Ishikawa (cell line): ENCODE results near the gene BIRC5.

Experiments used
- CEBPB ChIP-seq: IDR thresholded peaks from 2 replicates; pipeline ENCODE4 v1.6.1; 2012
- CREB1 ChIP-seq: IDR thresholded peaks from 2 replicates; pipeline ENCODE4 v1.6.1; 2012; ENCODE audit warnings: low read depth
- EGR1 ChIP-seq: IDR thresholded peaks from 2 replicates; pipeline ENCODE4 v1.6.1; 2012
- EP300 ChIP-seq: IDR thresholded peaks from 2 replicates; pipeline ENCODE4 v1.6.1; 2012; ENCODE audit warnings: borderline replicate concordance
- FOXM1 ChIP-seq: IDR thresholded peaks from 2 replicates; pipeline ENCODE4 v1.6.1; 2012; ENCODE audit warnings: low read depth, borderline replicate concordance
- NFIC ChIP-seq: IDR thresholded peaks from 2 replicates; pipeline ENCODE4 v1.6.1; 2012
- RAD21 ChIP-seq: IDR thresholded peaks from 2 replicates; pipeline ENCODE4 v1.6.1; 2012; ENCODE audit warnings: low read depth
- TAF1 ChIP-seq: IDR thresholded peaks from 2 replicates; pipeline ENCODE4 v1.6.1; 2012; ENCODE audit warnings: low read depth, mild to moderate bottlenecking
- TCF12 ChIP-seq: IDR thresholded peaks from 2 replicates; pipeline ENCODE4 v1.6.1; 2012; ENCODE audit warnings: low read depth
- TEAD4 ChIP-seq: IDR thresholded peaks from 2 replicates; pipeline ENCODE4 v1.6.1; 2012
- YY1 ChIP-seq: IDR thresholded peaks from 2 replicates; pipeline ENCODE4 v1.6.1; 2012; ENCODE audit warnings: low read depth
- ZBTB7A ChIP-seq: IDR thresholded peaks from 2 replicates; pipeline ENCODE4 v1.6.1; 2012; ENCODE audit warnings: low read depth
- TF ChIP-seq, protein P1 (sequence below): IDR thresholded peaks from 2 replicates; pipeline ENCODE4 v1.6.1; 2012
- TF ChIP-seq, protein P2 (sequence below): IDR thresholded peaks from 2 replicates; pipeline ENCODE4 v1.6.1; 2012; ENCODE audit warnings: low read depth, mild to moderate bottlenecking
- TF ChIP-seq, protein P3 (sequence below): IDR thresholded peaks from 2 replicates; pipeline ENCODE4 v1.6.1; 2012

Gene BIRC5

DNA sequence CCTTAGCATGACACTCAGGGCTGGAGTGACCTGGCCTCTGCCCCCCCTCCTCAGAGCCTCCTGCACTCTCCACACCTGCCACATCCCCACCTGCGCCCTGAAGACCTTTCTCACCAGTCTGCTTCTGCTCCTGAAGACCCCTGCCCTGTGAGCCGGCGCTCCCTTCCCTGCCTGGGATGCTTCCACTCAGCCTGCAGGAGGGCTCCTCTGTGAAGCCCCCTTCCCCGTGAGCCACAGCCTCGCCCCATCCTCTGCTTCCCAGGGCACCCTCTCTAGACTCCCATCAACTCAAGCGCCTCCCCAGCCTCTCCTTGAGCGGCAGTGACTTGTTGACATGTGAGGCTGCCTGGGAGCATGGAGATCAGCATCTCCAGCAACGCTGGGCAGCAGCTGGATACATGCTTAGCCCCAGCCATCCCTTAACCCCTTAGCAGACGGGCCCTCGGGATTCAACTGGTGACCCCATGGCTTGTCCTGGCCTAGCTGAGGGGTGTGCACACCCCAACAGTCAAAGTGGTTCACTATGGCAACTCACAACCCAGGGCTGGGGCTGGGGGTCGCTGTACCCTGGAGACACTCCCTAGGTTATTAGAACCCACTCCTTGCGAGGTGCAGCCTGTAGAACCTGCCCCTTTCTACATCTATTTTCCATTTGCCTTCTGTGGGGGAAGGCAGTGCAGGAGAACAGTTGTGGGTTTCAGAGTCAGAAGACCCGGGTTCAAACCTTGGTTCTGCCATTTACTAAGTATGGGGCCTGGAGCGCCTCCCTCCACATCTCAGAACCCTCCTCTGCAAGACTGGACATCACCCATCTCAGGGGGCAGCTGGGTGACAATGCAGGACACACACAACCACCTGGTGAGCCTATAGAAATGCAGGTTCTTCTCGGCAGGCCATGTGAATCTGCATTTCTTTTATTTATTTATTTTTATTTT is 38.9 kb downstream of the BIRC5 start:
- TF ChIP-seq, protein P1, sequence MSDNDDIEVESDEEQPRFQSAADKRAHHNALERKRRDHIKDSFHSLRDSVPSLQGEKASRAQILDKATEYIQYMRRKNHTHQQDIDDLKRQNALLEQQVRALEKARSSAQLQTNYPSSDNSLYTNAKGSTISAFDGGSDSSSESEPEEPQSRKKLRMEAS = no peak
- TF ChIP-seq NFIC (no peak), TCF12 (no peak), FOXM1 (no peak), YY1 (no peak)

DNA sequence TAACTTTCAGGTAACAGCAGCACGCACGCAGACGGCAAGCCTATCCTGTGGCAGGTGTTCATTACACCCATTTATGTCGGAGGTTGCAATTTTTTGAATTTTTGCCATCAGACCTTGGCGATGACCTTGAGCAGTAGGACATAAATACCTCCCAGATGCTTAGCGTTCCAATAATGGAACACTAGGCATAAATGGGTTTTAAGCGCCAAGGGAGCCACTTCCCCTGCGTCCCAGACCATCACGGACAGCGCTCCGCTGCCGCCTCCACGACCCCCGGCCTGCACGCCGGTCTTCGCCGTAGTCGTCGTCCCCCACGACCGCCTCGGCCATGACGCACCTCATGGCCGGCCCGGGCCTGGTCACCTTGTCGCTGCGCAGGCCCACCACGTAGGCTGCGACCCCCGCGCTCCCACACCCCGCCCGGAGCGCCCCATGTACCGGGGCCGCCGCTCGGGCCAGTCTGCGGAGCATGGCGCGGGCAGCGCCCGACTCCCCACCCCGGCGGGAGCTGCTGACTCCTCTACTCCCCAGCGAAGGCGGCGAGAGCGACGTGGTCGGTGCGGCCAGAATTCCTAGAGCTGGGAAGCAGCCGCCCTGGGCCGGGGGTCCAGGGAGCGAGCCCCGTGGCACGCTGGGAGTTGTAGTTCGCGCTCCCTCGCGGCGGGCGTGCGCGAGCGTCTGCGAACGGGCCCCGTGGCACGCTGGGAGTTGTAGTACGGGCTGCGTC is 40.1 kb downstream of the BIRC5 start:
- TF ChIP-seq TAF1 (0 out of 2 replicates have a peak, but pooled peaks have one; percentile 28), EP300 (no peak), RAD21 (no peak), ZBTB7A (peak; percentile 100), TEAD4 (no peak), CREB1 (peak; percentile 41), TCF12 (no peak), CEBPB (no peak), YY1 (0 out of 2 replicates have a peak, but pooled peaks have one; percentile 40), NFIC (no peak), FOXM1 (no peak), EGR1 (no peak)
- TF ChIP-seq, protein P1 = peak; percentile 31
- TF ChIP-seq, protein P2, sequence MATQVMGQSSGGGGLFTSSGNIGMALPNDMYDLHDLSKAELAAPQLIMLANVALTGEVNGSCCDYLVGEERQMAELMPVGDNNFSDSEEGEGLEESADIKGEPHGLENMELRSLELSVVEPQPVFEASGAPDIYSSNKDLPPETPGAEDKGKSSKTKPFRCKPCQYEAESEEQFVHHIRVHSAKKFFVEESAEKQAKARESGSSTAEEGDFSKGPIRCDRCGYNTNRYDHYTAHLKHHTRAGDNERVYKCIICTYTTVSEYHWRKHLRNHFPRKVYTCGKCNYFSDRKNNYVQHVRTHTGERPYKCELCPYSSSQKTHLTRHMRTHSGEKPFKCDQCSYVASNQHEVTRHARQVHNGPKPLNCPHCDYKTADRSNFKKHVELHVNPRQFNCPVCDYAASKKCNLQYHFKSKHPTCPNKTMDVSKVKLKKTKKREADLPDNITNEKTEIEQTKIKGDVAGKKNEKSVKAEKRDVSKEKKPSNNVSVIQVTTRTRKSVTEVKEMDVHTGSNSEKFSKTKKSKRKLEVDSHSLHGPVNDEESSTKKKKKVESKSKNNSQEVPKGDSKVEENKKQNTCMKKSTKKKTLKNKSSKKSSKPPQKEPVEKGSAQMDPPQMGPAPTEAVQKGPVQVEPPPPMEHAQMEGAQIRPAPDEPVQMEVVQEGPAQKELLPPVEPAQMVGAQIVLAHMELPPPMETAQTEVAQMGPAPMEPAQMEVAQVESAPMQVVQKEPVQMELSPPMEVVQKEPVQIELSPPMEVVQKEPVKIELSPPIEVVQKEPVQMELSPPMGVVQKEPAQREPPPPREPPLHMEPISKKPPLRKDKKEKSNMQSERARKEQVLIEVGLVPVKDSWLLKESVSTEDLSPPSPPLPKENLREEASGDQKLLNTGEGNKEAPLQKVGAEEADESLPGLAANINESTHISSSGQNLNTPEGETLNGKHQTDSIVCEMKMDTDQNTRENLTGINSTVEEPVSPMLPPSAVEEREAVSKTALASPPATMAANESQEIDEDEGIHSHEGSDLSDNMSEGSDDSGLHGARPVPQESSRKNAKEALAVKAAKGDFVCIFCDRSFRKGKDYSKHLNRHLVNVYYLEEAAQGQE = no peak
- TF ChIP-seq, protein P3, sequence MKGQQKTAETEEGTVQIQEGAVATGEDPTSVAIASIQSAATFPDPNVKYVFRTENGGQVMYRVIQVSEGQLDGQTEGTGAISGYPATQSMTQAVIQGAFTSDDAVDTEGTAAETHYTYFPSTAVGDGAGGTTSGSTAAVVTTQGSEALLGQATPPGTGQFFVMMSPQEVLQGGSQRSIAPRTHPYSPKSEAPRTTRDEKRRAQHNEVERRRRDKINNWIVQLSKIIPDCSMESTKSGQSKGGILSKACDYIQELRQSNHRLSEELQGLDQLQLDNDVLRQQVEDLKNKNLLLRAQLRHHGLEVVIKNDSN = peak; percentile 29; the same call in 1 of the 2 replicates

DNA sequence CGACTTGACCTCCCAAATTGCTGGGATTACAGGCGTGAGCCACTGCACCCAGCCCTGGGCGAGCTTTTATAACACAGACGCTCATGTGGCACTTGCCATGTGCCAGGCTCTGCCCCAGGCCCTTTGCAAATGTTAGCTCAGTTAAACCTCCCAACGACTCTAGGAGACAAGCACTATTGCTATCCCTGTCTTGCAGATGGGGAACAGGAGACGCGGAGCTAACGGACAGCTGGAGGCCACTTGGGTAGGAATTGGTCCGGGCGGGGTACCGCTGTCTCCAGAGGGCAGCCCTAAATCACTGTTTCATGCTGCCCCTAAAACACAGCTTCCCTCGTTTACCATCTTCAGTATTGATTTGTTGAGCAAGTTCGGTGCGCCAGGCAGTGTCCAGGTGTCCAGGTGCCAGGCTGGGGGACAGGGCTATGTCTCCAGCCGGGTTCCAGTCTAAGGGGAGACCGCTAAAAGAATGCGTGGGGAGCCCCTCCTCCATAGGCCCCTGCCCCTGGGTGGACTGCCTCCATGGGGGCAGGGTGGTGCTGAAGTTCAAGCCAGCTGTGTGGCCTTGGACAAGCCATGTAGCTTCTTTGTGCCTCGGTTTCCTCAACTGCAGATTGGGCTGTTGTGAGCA is 41.1 kb downstream of the BIRC5 start:
- TF ChIP-seq CEBPB (no peak), TEAD4 (no peak), EP300 (no peak), YY1 (no peak), EGR1 (no peak), NFIC (no peak), CREB1 (no peak), TAF1 (no peak), FOXM1 (no peak), ZBTB7A (no peak)
- TF ChIP-seq, protein P2 = no peak
- TF ChIP-seq, protein P3 = no peak
- TF ChIP-seq, protein P1 = no peak

DNA sequence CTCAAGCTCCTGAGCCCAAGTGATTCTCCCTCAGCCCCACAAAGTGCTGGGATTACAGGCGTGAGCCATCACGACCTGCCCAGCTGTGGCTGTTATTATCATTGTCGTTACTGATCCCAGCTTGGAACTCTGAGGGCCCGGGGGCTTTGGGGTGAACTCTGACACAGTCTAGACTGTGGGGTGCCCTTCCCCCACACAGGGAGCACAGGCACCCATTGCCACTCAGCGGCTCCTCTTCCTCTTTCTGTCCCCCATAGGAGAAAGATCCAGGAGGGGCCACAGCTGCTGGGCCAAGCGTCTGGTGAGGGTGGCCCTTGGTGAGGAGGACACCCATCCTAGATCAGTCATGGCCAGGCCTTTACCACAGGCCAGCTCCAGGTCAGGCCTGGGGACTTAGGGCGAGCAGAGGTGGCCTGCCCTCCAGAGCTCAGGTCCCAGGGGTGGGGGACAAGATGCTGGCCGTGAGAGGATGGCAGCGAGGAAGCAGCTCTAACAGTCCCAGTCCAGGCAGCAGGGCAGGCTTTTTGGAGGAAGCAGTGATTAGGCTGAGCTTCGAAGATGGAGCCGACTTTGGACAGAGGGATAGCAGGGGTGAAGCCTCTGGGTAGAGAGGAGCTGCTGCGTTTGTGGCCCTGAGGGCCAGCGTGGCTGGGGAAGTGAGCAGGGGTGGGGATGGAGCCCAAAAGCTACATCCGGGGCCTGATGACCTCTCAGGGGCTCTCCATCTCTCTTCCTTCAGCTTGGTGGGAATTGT is 42.1 kb downstream of the BIRC5 start:
- TF ChIP-seq TAF1 (no peak), YY1 (no peak), NFIC (no peak), CREB1 (no peak)
- TF ChIP-seq, protein P2 = no peak
- TF ChIP-seq, protein P1 = no peak
